IPS-NIHi11 (cell line): ENCODE results near the gene ARFGAP1.
"Not testable (repeated sequence)": the region's sequence is repeated elsewhere in the genome, so short reads cannot be mapped to it uniquely, and the experiment has no call there.

Source experiments
- DNase-seq: peaks from one replicate; pipeline ENCODE4 v3.0.0; 2012; ENCODE audit warnings: mixed read lengths, low spot score

Gene ARFGAP1

DNA sequence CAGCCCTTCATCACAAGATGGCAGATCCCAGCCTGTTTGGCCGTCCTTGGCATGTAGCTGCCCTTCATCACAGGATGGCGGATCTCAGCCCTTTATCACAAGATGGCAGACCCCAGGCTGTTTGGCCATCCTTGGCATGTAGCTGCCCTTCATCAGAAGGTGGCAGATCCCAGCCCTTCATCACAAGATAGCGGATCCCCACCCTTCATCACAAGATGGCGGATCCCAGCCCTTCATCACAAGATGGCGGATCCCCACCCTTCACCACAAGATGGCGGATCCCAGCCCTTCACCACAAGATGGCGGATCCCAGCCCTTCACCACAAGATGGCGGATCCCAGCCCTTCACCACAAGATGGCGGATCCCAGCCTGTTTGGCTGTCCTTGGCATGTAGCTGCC is 62.4 kb downstream of the ARFGAP1 start:
- not testable (repeated sequence) for DNase-seq

DNA sequence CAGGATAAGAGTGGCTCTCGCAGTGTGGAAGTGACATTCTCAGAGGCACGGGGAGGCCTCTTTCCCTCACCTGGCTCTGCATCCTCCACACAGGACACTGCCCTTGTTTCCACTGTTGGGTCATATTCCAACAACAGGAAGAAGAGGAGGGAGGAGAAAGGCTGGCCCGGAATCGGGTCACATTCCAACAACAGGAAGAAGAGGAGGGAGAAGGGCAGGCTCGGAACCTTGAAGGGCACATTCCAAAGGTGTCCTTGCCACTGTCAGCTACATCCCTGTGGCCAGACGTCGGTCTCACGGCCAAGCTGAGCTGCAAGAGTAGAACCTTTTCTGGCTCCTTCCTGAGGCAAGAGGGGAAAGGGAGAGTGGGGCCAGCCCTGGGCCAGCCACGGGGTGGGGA is 63.1 kb downstream of the ARFGAP1 start:
- no peak for DNase-seq

GRCh38 chr20:63336232-63336752 is 63.7 kb downstream of the ARFGAP1 start:
- no peak for DNase-seq

- DNase-seq: no peak
Observed at GRCh38 chr20:63337786-63338420, 65.3 kb downstream of the ARFGAP1 start.
